ENCODE results near the gene ZNF408. TPM values are rescaled to one million over a fixed set of nuclear protein-coding genes. Genes with fewer than 3 reads are reported as not detected.

ZNF408 gene
- total and polyA plus RNA-seq, 2 of the 13 experiments (the other 11 are each of a cell fraction or from before 2014, with no cell fraction given) = 11.2 to 12.5 TPM

DNA sequence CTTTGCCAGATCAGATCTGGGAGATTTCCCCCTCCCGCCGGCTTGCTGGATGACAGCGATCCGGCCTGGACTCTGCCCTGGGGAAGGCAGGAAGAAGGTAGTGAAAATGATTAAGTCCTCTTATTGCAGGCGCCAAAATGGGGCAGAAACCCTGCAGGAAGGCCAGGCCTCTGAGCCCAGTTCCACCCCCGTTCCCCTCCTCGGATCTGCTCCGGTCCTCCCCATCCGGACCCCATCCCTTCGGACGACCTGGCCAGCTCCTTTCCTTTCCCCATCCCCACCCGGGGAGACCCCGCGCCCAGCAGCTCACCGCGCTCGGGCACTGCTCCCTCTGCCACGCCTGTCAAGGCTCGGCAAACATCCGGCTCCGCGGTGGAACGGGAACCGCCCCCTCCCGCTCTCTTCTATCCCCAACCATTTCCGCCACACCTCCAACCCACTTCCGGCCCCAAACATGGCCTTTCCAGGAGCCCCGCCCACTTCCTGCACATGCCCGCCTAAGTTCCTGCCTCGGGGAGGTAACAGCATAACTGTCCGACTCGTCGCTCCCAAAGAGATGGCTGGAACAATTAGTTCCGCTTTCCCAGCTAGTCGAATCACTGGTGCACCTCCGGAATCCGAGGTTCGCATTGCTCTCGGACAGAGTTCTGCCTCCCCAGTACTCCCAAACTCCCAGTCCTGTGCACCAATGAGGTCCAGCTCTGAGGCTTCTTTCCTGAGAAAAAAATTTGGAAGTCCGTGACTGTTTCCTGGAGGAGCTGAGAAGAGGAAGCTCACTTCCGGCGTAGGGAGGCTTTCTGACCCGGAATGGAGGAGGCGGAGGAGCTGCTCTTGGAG, at the start of gene ZNF408, which contains the start of gene ARHGAP1 (continued):
- TF ChIP-seq, protein P1, sequence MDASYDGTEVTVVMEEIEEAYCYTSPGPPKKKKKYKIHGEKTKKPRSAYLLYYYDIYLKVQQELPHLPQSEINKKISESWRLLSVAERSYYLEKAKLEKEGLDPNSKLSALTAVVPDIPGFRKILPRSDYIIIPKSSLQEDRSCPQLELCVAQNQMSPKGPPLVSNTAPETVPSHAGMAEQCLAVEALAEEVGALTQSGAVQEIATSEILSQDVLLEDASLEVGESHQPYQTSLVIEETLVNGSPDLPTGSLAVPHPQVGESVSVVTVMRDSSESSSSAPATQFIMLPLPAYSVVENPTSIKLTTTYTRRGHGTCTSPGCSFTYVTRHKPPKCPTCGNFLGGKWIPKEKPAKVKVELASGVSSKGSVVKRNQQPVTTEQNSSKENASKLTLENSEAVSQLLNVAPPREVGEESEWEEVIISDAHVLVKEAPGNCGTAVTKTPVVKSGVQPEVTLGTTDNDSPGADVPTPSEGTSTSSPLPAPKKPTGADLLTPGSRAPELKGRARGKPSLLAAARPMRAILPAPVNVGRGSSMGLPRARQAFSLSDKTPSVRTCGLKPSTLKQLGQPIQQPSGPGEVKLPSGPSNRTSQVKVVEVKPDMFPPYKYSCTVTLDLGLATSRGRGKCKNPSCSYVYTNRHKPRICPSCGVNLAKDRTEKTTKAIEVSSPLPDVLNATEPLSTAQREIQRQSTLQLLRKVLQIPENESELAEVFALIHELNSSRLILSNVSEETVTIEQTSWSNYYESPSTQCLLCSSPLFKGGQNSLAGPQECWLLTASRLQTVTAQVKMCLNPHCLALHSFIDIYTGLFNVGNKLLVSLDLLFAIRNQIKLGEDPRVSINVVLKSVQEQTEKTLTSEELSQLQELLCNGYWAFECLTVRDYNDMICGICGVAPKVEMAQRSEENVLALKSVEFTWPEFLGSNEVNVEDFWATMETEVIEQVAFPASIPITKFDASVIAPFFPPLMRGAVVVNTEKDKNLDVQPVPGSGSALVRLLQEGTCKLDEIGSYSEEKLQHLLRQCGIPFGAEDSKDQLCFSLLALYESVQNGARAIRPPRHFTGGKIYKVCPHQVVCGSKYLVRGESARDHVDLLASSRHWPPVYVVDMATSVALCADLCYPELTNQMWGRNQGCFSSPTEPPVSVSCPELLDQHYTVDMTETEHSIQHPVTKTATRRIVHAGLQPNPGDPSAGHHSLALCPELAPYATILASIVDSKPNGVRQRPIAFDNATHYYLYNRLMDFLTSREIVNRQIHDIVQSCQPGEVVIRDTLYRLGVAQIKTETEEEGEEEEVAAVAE (CRISPR knock-in tag; IDR thresholded peaks at IDR 0.05; ENCODE audit: borderline replicate concordance) = peak; percentile 47; the same call in 1 of the 2 replicates
- 0 out of 2 replicates have a peak, but pooled peaks have one; percentile 25 for TF ChIP-seq HMG20B (CRISPR knock-in tag; conservative IDR thresholded peaks at IDR 0.05)
- TF ChIP-seq CBX1 (IDR thresholded peaks at IDR 0.05; ENCODE audit: low read depth) = peak; percentile 65
- TF ChIP-seq, protein P2, sequence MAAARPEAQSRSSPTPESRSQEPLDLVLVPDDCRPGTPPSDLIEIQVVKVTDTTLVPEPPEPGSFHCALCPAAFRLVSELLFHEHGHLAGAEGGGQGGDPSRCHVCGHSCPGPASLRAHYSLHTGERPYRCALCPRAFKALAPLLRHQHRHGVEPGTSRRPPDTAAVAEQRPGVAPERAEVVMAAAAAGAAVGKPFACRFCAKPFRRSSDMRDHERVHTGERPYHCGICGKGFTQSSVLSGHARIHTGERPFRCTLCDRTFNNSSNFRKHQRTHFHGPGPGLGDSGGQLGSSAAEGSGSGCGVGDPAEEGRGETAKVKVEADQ (CRISPR knock-in tag; IDR thresholded peaks at IDR 0.05; ENCODE audit: borderline replicate concordance) = 0 out of 2 replicates have a peak, but pooled peaks have one; percentile 31
- peak; percentile 80; the same call in 1 of the 2 replicates for TF ChIP-seq KLF6 (CRISPR knock-in tag; IDR thresholded peaks at IDR 0.05)
- TF ChIP-seq MXD4 (CRISPR knock-in tag; IDR thresholded peaks at IDR 0.05) = peak; percentile 71; the same call in 1 of the 2 replicates
- TF ChIP-seq SATB2 (CRISPR knock-in tag; IDR thresholded peaks at IDR 0.05) = no peak
- TF ChIP-seq, protein P3, sequence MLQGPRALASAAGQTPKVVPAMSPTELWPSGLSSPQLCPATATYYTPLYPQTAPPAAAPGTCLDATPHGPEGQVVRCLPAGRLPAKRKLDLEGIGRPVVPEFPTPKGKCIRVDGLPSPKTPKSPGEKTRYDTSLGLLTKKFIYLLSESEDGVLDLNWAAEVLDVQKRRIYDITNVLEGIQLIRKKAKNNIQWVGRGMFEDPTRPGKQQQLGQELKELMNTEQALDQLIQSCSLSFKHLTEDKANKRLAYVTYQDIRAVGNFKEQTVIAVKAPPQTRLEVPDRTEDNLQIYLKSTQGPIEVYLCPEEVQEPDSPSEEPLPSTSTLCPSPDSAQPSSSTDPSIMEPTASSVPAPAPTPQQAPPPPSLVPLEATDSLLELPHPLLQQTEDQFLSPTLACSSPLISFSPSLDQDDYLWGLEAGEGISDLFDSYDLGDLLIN (CRISPR knock-in tag; IDR thresholded peaks at IDR 0.05; ENCODE audit: borderline replicate concordance) = peak; percentile 60; the same call in 1 of the 2 replicates
- TF ChIP-seq ZNF34 (CRISPR knock-in tag; IDR thresholded peaks at IDR 0.05; ENCODE audit: borderline replicate concordance) = peak; percentile 85; the same call in 1 of the 2 replicates
- peak; percentile 64 for TF ChIP-seq IRF2 (CRISPR knock-in tag; IDR thresholded peaks at IDR 0.05)
- TF ChIP-seq TCF7L2 (IDR thresholded peaks at IDR 0.05; ENCODE audit: low read depth, low read length) = no peak
- TF ChIP-seq ZFAT (CRISPR knock-in tag; conservative IDR thresholded peaks at IDR 0.05) = no peak
- TF ChIP-seq, protein P4, sequence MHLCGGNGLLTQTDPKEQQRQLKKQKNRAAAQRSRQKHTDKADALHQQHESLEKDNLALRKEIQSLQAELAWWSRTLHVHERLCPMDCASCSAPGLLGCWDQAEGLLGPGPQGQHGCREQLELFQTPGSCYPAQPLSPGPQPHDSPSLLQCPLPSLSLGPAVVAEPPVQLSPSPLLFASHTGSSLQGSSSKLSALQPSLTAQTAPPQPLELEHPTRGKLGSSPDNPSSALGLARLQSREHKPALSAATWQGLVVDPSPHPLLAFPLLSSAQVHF (CRISPR knock-in tag; IDR thresholded peaks at IDR 0.05) = no peak
- TF ChIP-seq, protein P5, sequence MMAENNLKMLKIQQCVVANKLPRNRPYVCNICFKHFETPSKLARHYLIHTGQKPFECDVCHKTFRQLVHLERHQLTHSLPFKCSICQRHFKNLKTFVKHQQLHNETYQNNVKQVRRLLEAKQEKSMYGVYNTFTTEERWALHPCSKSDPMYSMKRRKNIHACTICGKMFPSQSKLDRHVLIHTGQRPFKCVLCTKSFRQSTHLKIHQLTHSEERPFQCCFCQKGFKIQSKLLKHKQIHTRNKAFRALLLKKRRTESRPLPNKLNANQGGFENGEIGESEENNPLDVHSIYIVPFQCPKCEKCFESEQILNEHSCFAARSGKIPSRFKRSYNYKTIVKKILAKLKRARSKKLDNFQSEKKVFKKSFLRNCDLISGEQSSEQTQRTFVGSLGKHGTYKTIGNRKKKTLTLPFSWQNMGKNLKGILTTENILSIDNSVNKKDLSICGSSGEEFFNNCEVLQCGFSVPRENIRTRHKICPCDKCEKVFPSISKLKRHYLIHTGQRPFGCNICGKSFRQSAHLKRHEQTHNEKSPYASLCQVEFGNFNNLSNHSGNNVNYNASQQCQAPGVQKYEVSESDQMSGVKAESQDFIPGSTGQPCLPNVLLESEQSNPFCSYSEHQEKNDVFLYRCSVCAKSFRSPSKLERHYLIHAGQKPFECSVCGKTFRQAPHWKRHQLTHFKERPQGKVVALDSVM (CRISPR knock-in tag; IDR thresholded peaks at IDR 0.05) = peak; percentile 39
- peak; percentile 26; the same call in 1 of the 2 replicates for TF ChIP-seq ZNF256 (CRISPR knock-in tag; conservative IDR thresholded peaks at IDR 0.05)
- TF ChIP-seq, protein P6, sequence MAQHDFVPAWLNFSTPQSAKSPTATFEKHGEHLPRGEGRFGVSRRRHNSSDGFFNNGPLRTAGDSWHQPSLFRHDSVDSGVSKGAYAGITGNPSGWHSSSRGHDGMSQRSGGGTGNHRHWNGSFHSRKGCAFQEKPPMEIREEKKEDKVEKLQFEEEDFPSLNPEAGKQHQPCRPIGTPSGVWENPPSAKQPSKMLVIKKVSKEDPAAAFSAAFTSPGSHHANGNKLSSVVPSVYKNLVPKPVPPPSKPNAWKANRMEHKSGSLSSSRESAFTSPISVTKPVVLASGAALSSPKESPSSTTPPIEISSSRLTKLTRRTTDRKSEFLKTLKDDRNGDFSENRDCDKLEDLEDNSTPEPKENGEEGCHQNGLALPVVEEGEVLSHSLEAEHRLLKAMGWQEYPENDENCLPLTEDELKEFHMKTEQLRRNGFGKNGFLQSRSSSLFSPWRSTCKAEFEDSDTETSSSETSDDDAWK (CRISPR knock-in tag; IDR thresholded peaks at IDR 0.05) = no peak
